H54 (cell line): ENCODE data around the gene FBN1.

Source experiments
- DNase-seq: peaks from one replicate; pipeline ENCODE4 v3.0.0; 2011; ENCODE audit warnings: low spot score, mixed read lengths; ENCODE audit not compliant: insufficient read length
- FAIRE-seq: peaks from 3 replicates; lab custom pipeline; 2011; peaks lifted over from hg19 to GRCh38; lab: Jason Lieb, UNC
- POLR2A ChIP-seq: IDR thresholded peaks from 2 replicates; pipeline ENCODE4 v1.6.1; 2011; ENCODE audit warnings: low read depth, mild to moderate bottlenecking, low read length

FBN1 gene

DNA sequence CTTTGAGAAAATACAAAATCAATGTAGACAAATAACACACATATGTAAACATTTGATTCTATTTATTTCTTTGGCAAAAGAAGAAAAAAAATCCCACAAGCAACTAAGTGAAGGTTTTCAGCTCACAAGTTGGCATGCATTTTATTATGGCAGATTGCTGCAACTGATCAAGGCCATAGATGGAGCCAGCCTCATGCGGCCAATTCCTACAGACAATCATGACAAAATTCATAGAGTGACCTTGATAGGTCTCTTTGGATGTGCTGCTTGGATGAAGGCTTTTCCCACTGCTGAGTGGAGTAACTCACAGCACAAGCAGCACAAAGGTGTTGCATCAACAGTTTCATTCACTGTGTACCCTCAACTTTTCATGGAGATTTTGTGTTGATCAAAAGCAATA lies 22.1 kb downstream of the FBN1 start:
- FAIRE-seq (no peak), DNase-seq (no peak)
- TF ChIP-seq POLR2A: no peak

DNA sequence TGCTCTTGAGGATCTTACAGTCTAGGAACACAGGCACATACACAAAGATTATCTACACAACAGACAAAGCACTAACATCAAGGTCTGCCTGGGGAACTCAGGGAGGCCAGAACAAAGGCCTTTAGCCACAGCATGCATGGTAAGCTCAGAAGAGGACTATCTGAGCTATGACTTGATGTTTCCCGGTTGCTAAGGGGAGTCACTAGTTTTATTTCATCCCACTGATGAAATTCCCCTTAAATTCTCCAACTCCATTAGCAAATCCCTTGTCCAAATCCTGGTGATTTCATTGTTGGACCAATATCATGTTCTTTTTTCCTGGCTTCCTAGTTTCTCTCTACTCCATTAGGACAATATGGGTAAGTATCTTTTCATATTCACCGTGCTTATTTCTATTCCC lies 23.3 kb downstream of the FBN1 start:
- no peak for TF ChIP-seq POLR2A
- FAIRE-seq (no peak), DNase-seq (no peak)

GRCh38 chr15:48619446-48619845 lies 26.1 kb downstream of the FBN1 start:
- DNase-seq (no peak), FAIRE-seq (no peak)
- TF ChIP-seq POLR2A: no peak

- no peak for FAIRE-seq
- DNase-seq: no peak
- no peak for TF ChIP-seq POLR2A
Measured at GRCh38 chr15:48617619-48618018, 27.9 kb downstream of the FBN1 start.

- FAIRE-seq (no peak), DNase-seq (no peak)
- no peak for TF ChIP-seq POLR2A
Measured at GRCh38 chr15:48616216-48616615, 29.3 kb downstream of the FBN1 start.

GRCh38 chr15:48614051-48614450 lies 31.5 kb downstream of the FBN1 start:
- DNase-seq: no peak
- TF ChIP-seq POLR2A: no peak
- no peak for FAIRE-seq

- DNase-seq: no peak
- no peak for TF ChIP-seq POLR2A
- no peak for FAIRE-seq
Measured at GRCh38 chr15:48609486-48609885, 36.0 kb downstream of the FBN1 start.

DNA sequence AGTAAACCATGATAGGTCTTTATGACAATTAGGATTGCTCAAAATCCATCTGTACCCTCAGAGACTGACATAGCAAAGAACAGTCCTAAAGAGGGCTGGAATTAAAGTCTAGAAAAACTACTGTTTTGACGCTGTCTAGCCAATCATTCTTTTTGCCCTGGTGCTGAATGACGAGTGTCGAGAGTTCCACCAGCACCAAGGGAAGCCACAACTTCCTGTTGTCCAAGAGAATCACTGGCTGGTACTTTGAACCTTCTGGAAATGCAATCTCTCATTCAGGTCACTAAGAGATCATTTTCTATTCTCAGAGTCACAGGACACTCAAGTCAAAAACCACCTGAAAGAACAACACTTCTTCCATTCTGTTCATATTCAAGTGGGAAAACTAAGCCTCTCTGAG lies 37.7 kb downstream of the FBN1 start:
- TF ChIP-seq POLR2A: no peak
- FAIRE-seq (no peak), DNase-seq (no peak)

DNA sequence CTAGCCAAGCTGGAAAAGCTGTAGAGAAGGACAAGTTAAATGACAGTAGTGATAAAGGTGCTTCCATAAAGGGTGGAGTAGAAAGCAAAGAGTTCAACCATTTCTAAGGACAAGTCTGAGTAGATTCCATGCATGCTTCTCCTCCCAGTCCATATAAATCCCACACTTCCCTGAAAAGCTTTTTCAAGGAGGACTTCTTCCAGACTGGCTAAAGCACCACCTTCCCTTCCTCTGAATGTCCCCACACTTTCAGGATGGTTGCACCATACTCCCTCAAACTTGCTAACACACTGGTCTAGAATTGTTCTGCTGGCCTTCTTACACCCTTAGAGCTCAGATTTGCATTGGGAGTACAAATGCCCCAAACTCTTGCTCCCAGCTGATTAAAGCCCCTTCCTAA lies 40.9 kb downstream of the FBN1 start:
- no peak for TF ChIP-seq POLR2A
- DNase-seq (no peak), FAIRE-seq (no peak)

DNA sequence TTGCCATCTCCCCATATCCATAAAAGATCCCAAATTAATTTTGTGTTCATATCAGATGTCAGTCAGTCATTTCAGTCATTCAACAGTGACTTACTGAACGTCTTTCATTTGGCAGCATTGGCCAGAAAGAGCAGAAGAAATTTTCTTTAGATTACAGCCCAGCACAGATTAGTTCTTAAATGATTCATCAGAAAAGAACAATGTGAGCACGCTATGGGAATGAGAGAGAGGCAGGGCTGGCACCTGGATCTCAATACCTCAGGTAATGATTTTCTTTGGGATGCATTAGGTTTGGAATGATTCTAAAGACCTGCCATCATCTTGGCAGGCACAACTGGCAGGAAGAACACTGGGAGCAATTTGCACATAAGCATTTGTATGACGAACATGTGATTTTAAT lies 41.6 kb downstream of the FBN1 start:
- no peak for FAIRE-seq
- TF ChIP-seq POLR2A: no peak
- DNase-seq: no peak

DNA sequence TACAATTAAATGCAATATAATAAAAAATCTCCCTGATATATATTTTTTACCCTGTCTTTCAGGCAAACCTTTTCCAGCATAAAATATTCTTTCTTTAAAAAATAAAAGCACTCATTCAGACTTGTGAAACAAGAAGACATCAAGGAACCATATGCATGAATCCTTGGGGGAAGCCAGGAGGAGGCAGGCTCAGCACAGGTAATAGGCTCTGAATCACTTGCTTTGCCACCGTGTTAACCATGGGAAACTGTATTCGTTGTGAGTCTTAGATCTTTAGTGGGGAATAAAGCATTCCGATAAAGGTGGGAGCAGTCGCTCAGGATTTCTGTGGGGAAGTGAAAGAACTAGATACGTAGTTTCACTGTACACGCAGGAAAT lies 42.4 kb downstream of the FBN1 start:
- FAIRE-seq (no peak), DNase-seq (no peak)
- TF ChIP-seq POLR2A: no peak

DNA sequence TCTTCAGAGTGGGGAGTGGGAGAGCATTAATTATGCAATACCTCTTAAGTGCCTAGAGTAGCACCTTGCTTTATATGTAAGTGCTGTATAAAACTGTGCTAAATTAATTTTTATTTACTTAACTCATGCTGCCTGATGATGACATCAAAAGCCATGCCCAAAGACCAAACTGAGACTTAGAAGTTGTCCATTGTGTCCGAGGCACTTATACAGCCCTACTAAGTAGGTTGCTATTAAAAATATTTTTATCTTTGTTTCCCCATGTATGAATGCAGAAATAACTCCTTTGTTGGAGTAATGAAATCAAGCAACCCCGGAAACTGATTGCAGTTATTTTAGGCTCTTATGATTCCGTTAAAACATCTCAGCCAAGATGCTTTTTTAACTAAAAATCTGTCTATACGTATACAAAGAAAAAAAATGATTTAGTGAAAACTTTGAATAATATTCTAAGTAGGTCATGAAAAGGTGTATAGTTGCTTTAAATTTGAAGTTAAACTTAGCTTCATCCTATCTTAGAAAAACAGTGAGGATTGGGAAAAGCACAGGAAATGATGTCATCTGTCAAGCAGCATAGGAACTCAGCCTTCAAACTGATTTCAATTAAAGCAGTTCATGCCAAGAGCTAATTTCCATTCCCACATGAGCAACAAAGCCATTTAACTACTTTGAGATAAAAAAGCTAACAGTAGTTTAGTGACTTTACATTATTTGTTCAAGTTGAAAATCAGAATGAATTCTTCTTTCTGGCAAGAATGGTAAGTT lies 43.0 kb downstream of the FBN1 start:
- no peak for DNase-seq
- no peak for FAIRE-seq
- TF ChIP-seq POLR2A: no peak

GRCh38 chr15:48601095-48601494 lies 44.4 kb downstream of the FBN1 start:
- no peak for TF ChIP-seq POLR2A
- FAIRE-seq: no peak
- DNase-seq: no peak

DNA sequence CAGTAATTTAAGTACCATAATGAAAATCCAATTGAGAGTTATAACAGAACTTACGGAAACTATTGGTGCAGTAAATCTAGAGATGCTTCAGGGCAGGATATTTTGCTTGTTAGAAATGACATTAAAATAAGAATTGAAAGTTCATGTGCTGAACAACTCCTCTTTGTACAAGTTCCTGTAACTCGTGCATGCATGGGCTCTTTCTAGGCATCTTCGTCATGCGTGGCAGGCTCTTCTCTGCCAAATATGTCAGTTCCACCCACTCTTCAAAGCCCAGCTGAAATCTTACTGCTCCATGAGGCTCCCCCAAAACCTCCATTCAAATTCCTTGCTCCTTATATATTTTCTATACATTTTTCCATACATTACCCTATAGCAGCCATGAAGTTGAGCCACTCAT lies 48.7 kb downstream of the FBN1 start:
- DNase-seq: no peak
- no peak for FAIRE-seq
- TF ChIP-seq POLR2A: no peak

DNA sequence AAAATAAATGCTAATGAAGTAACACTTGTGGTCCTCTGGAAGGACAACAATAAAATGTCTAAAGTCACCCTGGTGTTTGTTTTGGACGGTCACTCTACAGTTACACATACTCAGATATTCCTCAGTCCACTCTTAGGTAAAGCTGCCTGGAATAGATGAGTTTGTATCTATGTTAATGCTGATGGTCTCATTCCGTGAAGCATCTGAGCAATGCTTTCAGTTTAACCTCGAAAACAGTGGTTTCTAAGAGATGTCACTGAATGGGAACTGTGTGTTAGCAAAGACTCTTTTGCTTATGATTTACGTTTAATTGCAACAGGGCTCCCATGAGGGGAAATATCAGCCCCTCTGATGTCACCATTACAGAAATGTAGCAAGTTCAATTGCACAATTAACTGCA lies 49.1 kb downstream of the FBN1 start:
- FAIRE-seq (no peak), DNase-seq (no peak)
- no peak for TF ChIP-seq POLR2A
